Subcutaneous abdominal adipose tissue (tissue), 5 donors: ENCODE results near the gene MED10.

Experiments
- H3K27ac ChIP-seq: one replicate; pipeline ENCODE4 v1.7.0; 2013; ENCODE audit warnings: low read depth, mild to moderate bottlenecking, inconsistent platforms, low read length, moderate library complexity
- H3K27me3 ChIP-seq, 5 donors: one replicate each; pipeline ENCODE4 v1.7.0; 2013; ENCODE audit warnings: low read length in 5 of 5, inconsistent platforms in 1 of 5; ENCODE audit not compliant: control insufficient read depth in 5 of 5, insufficient read depth in 4 of 5
- H3K36me3 ChIP-seq, 5 donors: one replicate each; pipeline ENCODE4 v1.7.0; 2013; ENCODE audit warnings: low read length in 5 of 5; ENCODE audit not compliant: control insufficient read depth in 5 of 5, insufficient read depth in 5 of 5
- H3K4me1 ChIP-seq, 5 donors: one replicate each; pipeline ENCODE4 v1.7.0; 2013; ENCODE audit warnings: low read length in 5 of 5, mild to moderate bottlenecking in 3 of 5, moderate library complexity in 1 of 5; ENCODE audit not compliant: control insufficient read depth in 5 of 5, insufficient read depth in 5 of 5
- H3K4me3 ChIP-seq, 5 donors: one replicate each; pipeline ENCODE4 v1.7.0; 2013; ENCODE audit warnings: low read length in 5 of 5, low read depth in 1 of 5
- H3K9ac ChIP-seq, 5 donors: one replicate each; pipeline ENCODE4 v1.7.0; 2013; ENCODE audit warnings: low read length in 5 of 5, mild to moderate bottlenecking in 4 of 5, moderate library complexity in 3 of 5
- H3K9me3 ChIP-seq, 5 donors: one replicate each; pipeline ENCODE4 v1.7.0; 2013; ENCODE audit warnings: low read length in 5 of 5; ENCODE audit not compliant: control insufficient read depth in 5 of 5
- donor health status: healthy.
- donor health status: healthy.
- donor health status: healthy.
- donor health status: healthy.
- donor health status: healthy.

MED10 gene

GRCh38 chr5:6377582-6377904 is 804 bp downstream of the MED10 start:
- H3K27ac ChIP-seq: peak overlapping the region; percentile 77
- peak overlapping the region; percentile 85 to 98 (median 91) for H3K9ac ChIP-seq

GRCh38 chr5:6376974-6377520 is 1.3 kb downstream of the MED10 start:
- Histone ChIP-seq H3K9ac (peak overlapping the region; percentile 85 to 98 (median 91)), H3K9me3 (no peaks in the 10 kb centered on the region), H3K4me3 (peak overlapping the region; percentile 70 to 97 (median 96)), H3K4me1 (peaks cover 4 to 25% (median 21%) of the 10 kb centered on the region in 5 donors), H3K27me3 (no peaks in the 10 kb centered on the region), H3K36me3 (peaks cover 14 to 43% (median 39%) of the 10 kb centered on the region in 5 donors), H3K27ac (peak overlapping the region; percentile 77)

More at GRCh38 chr5:6377582-6377904, 804 bp downstream of the MED10 start:
- H3K36me3 ChIP-seq: peaks cover 14 to 38% (median 34%) of the 10 kb centered on the region in 5 donors
- no peaks in the 10 kb centered on the region for H3K9me3 ChIP-seq
- H3K4me3 ChIP-seq: peak overlapping the region; percentile 70 to 97 (median 96)
- no peaks in the 10 kb centered on the region for H3K27me3 ChIP-seq
- peaks cover 4 to 25% (median 21%) of the 10 kb centered on the region in 5 donors for H3K4me1 ChIP-seq

GRCh38 chr5:6373081-6373846 is 5.1 kb downstream of the MED10 start:
- Histone ChIP-seq H3K9me3 (no peaks in the 10 kb centered on the region), H3K9ac (no peak overlapping the region), H3K4me1 (peaks cover 4 to 18% (median 14%) of the 10 kb centered on the region in 5 donors), H3K4me3 (no peak overlapping the region), H3K27ac (no peak overlapping the region), H3K27me3 (no peaks in the 10 kb centered on the region), H3K36me3 (peaks cover 17 to 80% (median 76%) of the 10 kb centered on the region in 5 donors)

GRCh38 chr5:6372251-6373080 is 5.9 kb downstream of the MED10 start:
- no peaks in the 10 kb centered on the region for H3K9me3 ChIP-seq

GRCh38 chr5:6371079-6371810 is 7.1 kb downstream of the MED10 start:
- H3K36me3 ChIP-seq: peaks cover 20 to 94% (median 86%) of the 10 kb centered on the region in 5 donors
- H3K9ac ChIP-seq: no peak overlapping the region
- peaks cover 0 to 5% (median 0%) of the 10 kb centered on the region in 5 donors for H3K4me1 ChIP-seq
- no peak overlapping the region for H3K27ac ChIP-seq
- H3K4me3 ChIP-seq: no peak overlapping the region
- H3K9me3 ChIP-seq: no peaks in the 10 kb centered on the region
- no peaks in the 10 kb centered on the region for H3K27me3 ChIP-seq

More at GRCh38 chr5:6372251-6373080, 5.9 kb downstream of the MED10 start:
- H3K27ac ChIP-seq: no peak overlapping the region
- peaks cover 17 to 85% (median 77%) of the 10 kb centered on the region in 5 donors for H3K36me3 ChIP-seq
- peaks cover 3 to 13% (median 8%) of the 10 kb centered on the region in 5 donors for H3K4me1 ChIP-seq
- H3K9ac ChIP-seq: no peak overlapping the region
- H3K4me3 ChIP-seq: no peak overlapping the region
- no peaks in the 10 kb centered on the region for H3K27me3 ChIP-seq

GRCh38 chr5:6370580-6370979 is 7.8 kb downstream of the MED10 start:
- peaks cover 17 to 94% (median 84%) of the 10 kb centered on the region in 5 donors for H3K36me3 ChIP-seq
- no peak overlapping the region for H3K9ac ChIP-seq
- no peaks in the 10 kb centered on the region for H3K9me3 ChIP-seq
- H3K27ac ChIP-seq: no peak overlapping the region
- H3K4me3 ChIP-seq: no peak overlapping the region
- H3K27me3 ChIP-seq: no peaks in the 10 kb centered on the region
- peaks cover 0 to 3% (median 0%) of the 10 kb centered on the region in 5 donors for H3K4me1 ChIP-seq

GRCh38 chr5:6365977-6366590 is 12.3 kb downstream of the MED10 start:
- H3K9me3 ChIP-seq: peaks cover 0 to 2% (median 0%) of the 10 kb centered on the region in 5 donors
- H3K36me3 ChIP-seq: peaks cover 8 to 62% (median 47%) of the 10 kb centered on the region in 5 donors
- no peaks in the 10 kb centered on the region for H3K27me3 ChIP-seq
- H3K4me3 ChIP-seq: no peak overlapping the region
- no peak overlapping the region for H3K9ac ChIP-seq
- H3K27ac ChIP-seq: no peak overlapping the region
- no peaks in the 10 kb centered on the region for H3K4me1 ChIP-seq

- Histone ChIP-seq H3K36me3 (peaks cover 8 to 59% (median 40%) of the 10 kb centered on the region in 5 donors), H3K9ac (no peak overlapping the region), H3K27me3 (no peaks in the 10 kb centered on the region)
Measured at GRCh38 chr5:6365142-6365976, 13.0 kb downstream of the MED10 start.

More at GRCh38 chr5:6365142-6365976, 13.0 kb downstream of the MED10 start:
- Histone ChIP-seq H3K4me1 (no peaks in the 10 kb centered on the region), H3K4me3 (no peak overlapping the region), H3K27ac (no peak overlapping the region), H3K9me3 (peaks cover 0 to 3% (median 0%) of the 10 kb centered on the region in 5 donors)
